ENCODE results near the gene PGBD5.

PGBD5 gene

GRCh38 chr1:230279583-230279945 is 146.6 kb downstream of the PGBD5 start:
- DNase-seq (ENCODE audit: low spot score) = no peak

GRCh38 chr1:230278871-230279582 is 147.1 kb downstream of the PGBD5 start:
- DNase-seq (ENCODE audit: low spot score) = no peak

DNA sequence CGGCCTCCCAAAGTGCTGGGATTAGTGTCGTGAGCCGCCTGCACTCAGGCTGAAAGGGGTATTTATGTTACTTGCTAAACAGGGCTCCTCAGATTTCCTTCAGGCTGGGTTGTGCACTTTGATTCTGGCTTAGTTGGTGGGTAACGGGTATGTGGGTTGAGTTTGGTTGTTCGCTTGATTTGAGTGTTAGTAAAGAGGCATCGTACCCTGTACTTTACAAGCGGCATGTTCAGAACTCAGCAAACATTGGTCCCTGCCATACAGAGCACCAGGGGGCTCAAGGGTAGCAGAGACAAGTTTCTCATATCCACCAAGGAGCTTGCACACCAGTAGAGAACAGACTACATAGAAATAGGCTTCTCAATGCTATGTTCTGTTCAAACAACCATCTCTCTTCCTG is 147.8 kb downstream of the PGBD5 start:
- DNase-seq (ENCODE audit: low spot score) = no peak

GRCh38 chr1:230277201-230278025 is 148.7 kb downstream of the PGBD5 start:
- peak; percentile 62 for DNase-seq (ENCODE audit: low spot score)

- DNase-seq (ENCODE audit: low spot score) = no peak
Measured at GRCh38 chr1:230276401-230276800, 149.7 kb downstream of the PGBD5 start.

DNA sequence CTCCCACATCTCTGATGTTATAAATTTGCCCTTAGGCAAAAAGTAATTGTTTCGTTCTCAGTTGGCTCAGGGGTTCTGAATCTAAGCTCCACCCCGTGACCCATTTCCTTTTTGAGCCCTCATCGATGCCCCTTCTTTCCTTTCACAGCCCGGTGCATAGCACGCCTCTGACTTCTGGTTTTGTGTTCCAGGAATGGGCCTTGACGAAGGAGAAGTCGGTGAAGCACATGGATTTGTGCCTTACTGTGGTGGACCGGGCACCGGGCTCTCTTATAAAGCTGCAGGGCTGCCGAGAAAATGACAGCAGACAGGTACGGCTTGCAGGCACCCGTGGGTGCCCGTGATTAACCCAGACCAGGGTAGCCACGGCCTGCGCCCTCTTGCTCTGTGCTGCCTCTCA is 151.9 kb downstream of the PGBD5 start:
- DNase-seq (ENCODE audit: low spot score) = no peak

GRCh38 chr1:230273141-230273710 is 152.9 kb downstream of the PGBD5 start:
- no peak for DNase-seq (ENCODE audit: low spot score)

- no peak for DNase-seq (ENCODE audit: low spot score)
Measured at GRCh38 chr1:230272557-230272956, 153.6 kb downstream of the PGBD5 start.

- DNase-seq (ENCODE audit: low spot score) = no peak
Measured at GRCh38 chr1:230271300-230272035, 154.7 kb downstream of the PGBD5 start.

GRCh38 chr1:230270559-230271281 is 155.4 kb downstream of the PGBD5 start:
- peak; percentile 59 for DNase-seq (ENCODE audit: low spot score)

GRCh38 chr1:230270185-230270558 is 156.0 kb downstream of the PGBD5 start:
- peak; percentile 7 for DNase-seq (ENCODE audit: low spot score)

DNA sequence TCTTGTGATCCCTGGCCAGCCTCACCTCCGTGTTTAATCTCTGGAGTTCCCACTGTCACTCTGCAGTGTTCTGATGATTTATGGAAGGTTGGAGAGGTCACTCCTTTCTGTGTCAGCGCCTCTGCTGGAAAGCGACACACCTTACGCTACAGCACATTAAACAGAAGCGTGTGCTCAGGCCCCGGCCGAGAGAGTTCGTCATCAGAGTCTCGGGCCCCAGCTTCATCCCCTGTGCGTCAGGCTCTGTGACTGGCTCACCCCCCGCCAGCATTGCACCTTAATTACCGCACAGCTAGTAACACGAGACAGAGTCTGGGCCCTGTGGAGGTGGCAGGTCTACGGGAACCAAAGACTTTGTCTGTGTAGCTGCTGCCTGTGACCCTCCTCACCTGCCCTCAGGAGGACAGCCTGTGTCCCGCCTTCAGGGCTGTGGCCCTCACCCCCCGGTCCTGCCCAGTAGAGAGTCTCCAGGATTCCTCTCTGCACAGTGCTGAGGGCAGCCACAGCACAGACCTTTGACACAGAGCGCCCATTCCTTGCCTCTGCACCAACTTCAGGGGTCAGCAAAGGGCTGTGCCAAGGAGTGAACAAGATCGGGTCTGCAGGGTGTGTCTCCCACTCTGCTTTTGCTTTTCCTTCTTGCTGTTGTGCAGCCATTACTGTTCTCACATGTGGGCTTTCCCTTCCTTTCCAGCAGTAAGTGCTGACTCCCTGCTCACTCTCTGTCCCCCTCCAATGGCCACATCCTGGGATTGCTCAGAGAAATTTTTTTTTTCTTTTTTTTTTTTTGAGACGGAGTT is 157.6 kb downstream of the PGBD5 start:
- peak; percentile 54 for DNase-seq (ENCODE audit: low spot score)

GRCh38 chr1:230267338-230268065 is 158.6 kb downstream of the PGBD5 start:
- no peak for DNase-seq (ENCODE audit: low spot score)

DNA sequence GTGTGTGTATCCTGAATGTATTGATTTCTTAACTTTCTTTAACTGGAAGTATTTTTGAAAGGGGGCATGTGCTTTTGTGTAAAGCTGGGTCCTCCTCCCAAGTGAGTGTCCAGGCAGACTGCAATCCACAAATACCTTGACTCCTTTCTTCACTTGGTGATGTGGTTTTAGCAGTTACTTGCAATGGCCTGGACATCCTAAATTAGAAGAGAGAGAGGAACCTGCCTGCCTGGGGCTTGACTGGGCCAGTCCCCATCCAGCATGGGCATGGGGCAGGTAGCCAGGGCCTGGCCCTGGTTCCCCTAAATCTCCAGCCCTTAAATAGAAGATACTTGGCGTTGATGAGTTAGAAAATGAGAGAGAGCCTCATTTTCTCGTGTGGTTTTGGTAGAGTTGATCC is 159.7 kb downstream of the PGBD5 start:
- no peak for DNase-seq (ENCODE audit: low spot score)

GRCh38 chr1:230265200-230266115 is 160.7 kb downstream of the PGBD5 start:
- no peak for DNase-seq (ENCODE audit: low spot score)

Measured in cerebellar cortex (tissue), 1 donor.